ENCODE data around the gene ZPR1. TPM values are rescaled to one million over a fixed set of nuclear protein-coding genes. Genes with fewer than 3 reads are reported as not detected.
"Not testable (repeated sequence)": the region's sequence is repeated elsewhere in the genome, so short reads cannot be mapped to it uniquely, and the experiment has no call there.

The ZPR1 gene
- polyA plus RNA-seq, 1 donor: 37.1 TPM

DNA sequence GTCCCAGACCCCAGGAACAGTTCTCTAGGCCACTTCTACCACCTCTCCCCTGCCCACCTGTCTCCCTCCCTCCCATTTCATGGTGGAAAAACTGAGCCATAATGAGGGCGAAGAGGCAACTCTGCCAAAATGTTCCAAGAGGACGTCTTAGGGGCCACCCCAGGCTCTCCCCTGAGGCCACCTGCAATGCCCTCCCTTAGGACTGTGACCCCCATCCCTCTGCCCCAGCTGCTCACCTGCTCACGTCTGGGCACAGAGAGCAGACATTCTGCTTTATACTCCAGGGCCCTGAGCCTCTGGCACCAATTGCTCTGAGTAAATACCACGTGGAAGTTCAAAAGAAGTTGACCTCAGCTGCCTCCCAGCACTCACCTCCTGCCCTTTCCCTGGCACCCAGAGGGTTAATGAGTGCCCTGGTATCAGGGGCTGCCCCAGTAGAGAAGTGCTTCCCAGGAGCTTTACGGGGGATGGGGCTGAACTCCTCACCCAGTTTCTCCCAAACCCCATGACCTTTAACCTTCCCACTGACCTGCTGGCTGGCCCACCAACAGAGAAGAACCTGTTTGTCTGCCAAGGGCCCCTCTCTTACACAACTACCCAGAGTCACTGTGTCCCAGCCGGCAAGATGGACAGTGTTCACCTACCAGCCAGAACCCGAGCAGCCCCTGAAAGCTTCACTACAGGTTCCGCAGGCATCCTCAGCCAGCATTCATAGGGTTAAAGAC is 4.5 kb upstream of the ZPR1 start:
- DNase-seq: no peak

GRCh38 chr11:116791813-116792143 is 4.0 kb upstream of the ZPR1 start, which contains the start of gene APOA5:
Gene APOA5, minus strand, starts transcription at chr11:116791879. Its CDS starts 19 bp downstream, at chr11:116791860.
- DNase-seq: no peak

GRCh38 chr11:116791002-116791812 is 3.4 kb upstream of the ZPR1 start:
- DNase-seq: peak; percentile 55

DNA sequence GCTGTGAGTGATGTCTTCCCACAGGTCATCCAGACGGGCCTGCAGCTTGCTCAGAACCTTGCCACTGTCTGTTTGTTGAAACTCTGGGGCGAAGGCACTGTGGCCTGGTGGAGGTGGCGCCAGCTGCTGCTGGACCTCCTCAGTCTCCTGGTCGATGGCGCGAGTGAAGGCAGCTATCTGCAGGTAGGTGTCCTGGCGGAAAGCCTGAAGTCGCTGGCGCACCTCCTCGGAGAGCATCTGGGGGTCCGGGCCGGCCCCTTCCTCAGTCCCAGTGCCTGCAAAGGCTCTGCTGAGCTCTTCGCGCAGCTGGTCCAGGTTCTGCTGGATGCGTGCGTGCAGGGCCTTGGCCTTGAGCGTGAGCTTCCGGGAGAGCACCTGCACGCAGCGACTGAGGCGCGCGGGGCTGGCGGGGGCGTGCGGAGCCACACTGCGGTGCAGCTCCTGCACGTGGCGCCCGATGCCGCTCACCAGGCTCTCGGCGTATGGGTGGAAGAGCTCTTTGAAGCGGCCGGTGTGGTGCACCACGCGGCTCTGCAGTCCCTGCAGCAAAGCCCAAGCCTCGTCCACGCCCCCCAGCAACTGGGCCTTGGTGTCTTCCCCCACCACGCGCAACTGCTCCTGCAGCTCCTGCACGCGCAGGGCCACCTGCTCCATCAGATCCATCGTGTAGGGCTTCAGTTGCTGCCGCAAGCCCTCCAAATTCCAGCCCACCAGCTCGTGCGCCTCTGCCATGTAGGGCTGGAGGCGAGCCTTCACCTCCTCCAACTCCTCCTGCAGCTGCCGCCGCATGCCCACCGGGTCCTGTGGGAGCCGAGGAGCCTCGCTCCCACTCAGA is 2.6 kb upstream of the ZPR1 start:
- no peak for DNase-seq

- no peak for DNase-seq
Observed at GRCh38 chr11:116788975-116789374, 1.2 kb upstream of the ZPR1 start.

DNA sequence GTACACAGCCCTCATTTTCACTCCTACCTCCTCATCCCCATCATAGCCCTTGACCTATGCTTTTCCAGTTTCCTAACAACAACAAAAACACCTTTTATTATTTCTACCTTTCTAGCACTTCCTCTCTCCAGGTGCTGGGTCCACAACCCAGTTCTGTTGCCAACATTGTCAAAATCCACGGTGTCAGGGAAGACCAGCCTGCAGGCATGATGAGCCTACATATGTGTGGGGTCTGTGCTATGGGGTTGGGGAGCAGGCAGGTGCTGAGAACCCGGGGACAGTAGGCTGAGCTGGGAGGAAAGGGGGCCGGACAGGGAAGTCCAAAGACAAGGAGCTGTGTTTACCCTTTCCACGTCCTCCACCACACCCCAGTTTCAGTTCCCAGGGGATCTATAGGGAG is 711 bp upstream of the ZPR1 start:
- no peak for DNase-seq

GRCh38 chr11:116787436-116787785 is 412 bp downstream of the ZPR1 start:
- no peak for DNase-seq

DNA sequence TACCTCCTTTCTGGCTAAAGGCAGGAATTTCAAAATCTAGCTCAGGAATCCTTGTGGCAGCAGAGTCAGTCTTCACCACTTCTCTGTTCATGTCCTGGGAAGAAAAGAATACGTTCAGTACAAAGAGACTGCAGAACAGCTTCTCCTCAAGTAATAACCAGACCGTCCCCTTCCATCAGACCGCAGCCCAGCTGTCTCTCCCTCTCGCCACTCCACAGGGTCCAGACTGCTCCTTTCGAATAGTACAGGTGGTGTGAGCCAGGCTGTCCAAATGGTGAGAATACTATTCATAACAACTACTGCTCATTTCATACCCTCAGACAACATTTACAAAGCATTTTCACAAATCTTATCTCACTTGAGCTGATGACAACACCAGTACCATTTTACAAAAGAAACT is 857 bp downstream of the ZPR1 start:
- DNase-seq: no peak

GRCh38 chr11:116786326-116786725 is 1.5 kb downstream of the ZPR1 start:
- DNase-seq: no peak

DNA sequence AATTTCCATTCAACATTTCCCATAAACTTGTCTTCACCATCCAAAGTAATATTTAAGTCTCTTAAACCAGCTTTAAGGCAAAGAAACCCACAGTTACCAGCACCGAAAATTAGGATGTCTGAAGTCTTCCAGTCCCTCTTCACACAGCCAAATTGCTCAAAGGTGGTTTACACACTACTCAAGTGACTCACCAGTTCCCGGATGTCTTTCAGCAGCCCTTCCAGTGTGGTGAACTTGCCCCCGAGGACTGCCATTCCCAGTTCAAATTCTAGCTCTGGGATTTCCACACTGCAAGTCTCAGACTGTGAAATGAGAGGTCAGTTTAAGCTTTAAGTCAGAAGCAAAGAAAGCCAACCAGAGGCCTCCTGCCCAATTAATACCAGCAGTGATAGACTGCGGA is 5.1 kb downstream of the ZPR1 start:
- no peak for DNase-seq

- DNase-seq: no peak
Observed at GRCh38 chr11:116778556-116778955, 9.3 kb downstream of the ZPR1 start.

- no peak for DNase-seq
Observed at GRCh38 chr11:116777056-116777455, 10.8 kb downstream of the ZPR1 start.

DNA sequence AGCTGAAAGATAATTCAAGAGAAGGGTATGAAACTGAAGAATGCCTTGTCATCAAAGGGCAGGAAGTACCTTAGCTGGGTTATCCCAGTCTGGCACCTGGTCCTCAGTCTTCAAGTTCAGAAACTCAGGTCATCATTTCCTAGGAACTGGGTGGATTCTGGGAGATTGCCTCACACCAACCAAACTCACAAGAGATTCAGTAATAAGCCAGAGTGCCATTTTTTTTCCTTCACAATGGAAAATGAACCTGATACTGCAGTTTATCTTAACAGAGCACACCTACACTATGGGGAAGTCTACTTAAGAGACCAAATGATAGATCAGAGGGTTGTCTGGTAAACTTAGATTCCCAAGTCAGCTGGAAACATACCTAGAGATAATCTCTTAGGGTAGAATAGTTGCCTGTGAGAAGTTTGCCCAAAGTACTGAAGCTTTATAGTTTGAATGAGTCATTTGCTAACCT is 11.3 kb downstream of the ZPR1 start:
- no peak for DNase-seq

GRCh38 chr11:116775975-116776374 is 11.8 kb downstream of the ZPR1 start:
- no peak for DNase-seq

DNA sequence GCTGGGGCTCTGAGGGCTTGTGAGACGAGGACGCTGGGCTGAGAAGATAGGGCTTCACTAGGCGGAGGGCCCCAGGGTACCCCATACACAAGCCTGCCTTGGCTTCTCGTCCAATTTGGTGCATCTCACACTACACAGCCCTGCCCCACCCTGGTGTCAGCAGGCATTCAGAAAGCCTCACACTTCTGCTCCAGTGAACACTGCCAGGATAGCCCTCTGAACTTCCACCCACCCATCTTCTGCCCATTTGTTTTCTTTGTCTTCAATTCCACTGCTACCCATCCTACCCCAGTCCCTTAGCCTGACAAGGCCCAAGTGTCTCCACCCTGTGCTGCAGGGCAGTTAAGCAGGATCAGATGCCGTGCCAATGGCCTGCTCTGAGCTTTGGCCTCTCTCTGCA is 13.2 kb downstream of the ZPR1 start:
- DNase-seq: no peak

DNA sequence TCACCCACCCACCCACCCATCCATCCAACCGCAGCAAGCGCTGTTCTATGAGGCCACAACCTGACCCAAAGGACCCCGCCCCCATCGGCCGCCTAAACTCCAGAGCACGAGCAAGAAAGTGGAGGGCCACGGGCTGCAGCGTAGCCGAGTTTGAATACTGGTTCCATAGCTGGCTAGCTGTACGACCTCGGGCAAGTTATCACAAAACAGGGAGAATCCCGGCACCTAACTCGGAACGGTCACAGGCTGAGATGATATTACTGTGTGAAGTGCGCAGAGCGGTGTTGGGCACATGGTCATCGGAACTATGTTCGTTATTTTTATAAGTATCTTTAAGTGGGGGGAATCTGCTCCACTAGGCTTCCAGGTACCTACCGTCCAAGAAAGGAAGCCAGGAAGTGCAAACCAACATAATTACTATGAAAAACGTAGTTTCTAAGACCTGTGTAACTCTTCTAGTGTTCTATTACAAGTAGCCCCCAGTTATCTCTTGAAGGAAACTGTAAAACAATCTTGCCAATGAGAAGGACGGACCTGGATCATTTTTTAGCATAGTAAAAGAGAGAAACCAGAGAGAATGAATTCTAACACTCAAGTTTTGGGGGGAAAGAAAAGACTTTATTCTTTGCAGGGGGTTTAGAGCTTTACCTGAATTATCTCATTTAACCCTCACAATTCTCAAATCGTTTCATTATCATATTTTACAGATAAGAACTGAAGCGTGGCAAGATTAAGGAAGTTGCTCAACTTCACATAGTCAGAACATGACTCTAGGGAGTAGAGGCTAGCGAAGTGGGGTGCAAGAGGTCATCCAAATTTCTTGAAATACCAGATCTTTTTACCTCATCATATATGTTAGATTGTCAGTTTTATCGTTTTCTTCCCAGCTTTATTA is 14.4 kb downstream of the ZPR1 start:
- no peak for DNase-seq

DNA sequence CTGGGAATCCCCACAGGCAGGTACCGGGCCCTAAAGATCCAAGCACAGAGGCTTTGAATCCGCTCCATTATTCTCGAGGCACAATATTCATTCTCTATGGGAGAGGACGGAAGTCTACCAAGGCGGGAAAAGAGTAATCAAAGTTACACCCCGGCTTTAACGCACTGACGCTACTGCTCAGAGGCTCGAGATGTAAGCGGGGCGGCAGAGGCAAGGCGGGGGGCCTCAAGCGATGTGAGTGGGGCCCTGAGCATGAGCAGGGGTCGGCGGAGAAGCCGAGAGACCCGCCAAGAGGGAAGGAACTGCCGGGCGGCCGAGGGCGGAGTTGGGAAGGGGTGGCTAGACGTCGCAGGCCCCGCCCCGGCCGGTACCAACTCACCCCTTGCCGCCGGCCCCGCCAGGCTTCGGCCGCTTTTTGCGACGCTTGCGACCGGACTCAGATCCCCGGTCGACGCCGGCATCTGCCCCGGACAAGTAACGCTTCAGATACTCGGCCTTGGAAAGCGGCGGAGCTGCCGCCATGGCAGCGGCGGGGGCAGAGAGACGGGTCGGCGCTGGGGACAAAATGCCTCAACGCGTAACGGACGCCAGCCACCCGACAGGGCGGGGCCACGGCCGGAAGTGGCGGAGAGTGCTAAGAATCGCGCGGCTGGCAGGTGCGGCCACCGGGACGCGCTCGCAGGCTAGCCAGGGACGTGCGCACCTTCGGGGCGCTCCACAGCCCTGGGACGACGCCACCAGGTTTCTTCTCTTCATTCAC is 15.2 kb downstream of the ZPR1 start, which contains the start of gene BUD13:
BUD13 (minus strand) TSS at position 545 of the 760 bp plus-strand sequence; CDS start at position 522, 23 bp downstream.
- peak; percentile 90 for DNase-seq

GRCh38 chr11:116771935-116772334 is 15.9 kb downstream of the ZPR1 start:
- DNase-seq: no peak

GRCh38 chr11:116762132-116762531 is 25.7 kb downstream of the ZPR1 start:
- DNase-seq: no peak

DNA sequence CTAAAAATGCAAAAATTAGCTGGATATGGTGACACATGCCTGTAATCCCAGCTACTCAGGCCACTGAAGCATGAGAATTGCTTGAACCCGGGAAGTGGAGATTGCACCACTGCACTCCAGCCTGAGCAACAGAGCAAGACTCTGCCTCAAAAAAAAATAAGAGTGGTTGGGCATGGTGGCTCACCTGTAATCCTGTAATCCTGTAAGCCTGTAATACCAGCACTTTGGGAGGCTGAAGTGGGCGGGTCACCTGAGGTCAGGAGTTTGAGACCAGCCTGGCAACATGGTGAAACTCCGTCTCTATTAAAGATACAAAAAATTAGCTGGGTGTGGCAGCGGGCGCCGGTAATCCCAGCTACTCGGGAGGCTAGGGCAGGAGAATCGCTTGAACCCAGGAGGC is 31.8 kb downstream of the ZPR1 start:
- not testable (repeated sequence) for DNase-seq

DNA sequence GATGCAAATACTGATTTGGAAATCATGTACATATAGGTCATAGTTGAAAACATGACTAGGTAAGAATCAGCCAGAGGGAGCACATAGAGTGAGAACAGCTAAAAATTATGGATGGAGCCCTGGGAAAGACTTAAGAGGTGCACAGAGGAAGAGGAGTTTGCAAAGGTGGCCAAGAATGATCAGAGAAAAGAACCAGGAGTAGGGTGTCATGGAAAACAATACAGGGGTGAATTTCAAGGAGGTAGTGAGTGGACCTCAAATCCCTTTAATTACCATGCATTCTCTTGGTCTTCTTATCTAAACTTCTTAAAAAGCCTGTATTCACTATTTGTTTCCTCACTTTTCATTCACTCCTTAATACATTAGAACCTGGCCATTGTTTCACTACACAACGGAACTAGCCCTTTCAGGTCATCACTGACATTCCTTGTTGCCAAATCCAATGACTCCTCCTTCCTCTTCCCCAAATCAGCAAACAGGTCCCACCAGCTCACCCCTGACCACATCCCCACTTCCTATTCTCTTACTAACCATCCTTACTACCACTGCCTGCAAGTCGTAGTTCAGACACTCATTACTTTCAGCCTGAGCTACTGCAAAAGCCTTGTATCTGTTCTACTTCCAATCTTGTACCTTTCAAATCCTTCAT is 37.6 kb downstream of the ZPR1 start:
- DNase-seq: no peak

Data from hindlimb muscle (tissue), 1 donor.